Measurements from ENCODE around the gene DNAL4.

The DNAL4 gene

DNA sequence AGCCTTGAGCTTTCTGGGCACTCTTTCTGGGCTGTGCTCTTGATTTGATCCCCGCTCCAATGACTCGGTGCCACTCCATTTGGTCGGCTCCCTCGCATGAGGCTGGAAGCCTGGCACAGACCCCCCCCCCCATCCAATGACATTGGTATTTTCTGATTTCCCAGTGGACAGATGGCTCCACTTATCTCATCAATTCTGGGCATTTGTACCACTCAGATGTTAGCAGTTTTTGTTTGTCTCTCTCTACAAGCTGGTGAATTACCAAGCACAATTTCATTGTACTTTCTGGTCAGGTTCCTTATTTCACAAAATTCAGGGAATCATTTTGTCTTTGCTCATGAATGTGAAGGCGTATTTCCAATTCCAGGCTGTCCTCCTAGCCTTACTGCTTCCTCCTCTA, 9.1 kb downstream of the DNAL4 start:
- in situ Hi-C loops (cut with HindIII; ENCODE audit: low sequenced_read_pairs) = no loop called here
- H3K4me3 ChIP-seq (ENCODE audit: low read depth, low read length) = no peak overlapping the region
- TF ChIP-seq, protein P1, sequence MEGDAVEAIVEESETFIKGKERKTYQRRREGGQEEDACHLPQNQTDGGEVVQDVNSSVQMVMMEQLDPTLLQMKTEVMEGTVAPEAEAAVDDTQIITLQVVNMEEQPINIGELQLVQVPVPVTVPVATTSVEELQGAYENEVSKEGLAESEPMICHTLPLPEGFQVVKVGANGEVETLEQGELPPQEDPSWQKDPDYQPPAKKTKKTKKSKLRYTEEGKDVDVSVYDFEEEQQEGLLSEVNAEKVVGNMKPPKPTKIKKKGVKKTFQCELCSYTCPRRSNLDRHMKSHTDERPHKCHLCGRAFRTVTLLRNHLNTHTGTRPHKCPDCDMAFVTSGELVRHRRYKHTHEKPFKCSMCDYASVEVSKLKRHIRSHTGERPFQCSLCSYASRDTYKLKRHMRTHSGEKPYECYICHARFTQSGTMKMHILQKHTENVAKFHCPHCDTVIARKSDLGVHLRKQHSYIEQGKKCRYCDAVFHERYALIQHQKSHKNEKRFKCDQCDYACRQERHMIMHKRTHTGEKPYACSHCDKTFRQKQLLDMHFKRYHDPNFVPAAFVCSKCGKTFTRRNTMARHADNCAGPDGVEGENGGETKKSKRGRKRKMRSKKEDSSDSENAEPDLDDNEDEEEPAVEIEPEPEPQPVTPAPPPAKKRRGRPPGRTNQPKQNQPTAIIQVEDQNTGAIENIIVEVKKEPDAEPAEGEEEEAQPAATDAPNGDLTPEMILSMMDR (IDR thresholded peaks at IDR 0.05; ENCODE audit: low read depth, low read length, missing control alignments) = no peak

DNA sequence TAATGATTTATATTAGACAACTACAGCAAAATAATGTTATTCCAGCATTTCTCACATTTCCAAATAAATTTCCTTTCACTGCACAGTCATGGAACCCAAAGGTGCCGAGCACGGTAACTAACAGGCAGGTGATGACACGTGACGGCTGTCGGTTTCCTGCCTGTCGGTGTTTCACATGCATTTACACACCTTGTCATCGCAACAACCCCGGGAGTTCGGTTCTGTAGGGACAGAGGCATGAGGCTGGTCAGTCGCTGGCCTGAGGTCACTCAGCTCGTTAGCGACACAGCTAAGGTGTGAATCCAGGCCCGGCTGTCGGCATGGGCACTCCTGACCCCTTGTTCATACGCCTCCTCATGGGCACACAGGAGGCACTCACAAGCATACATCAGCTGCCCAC, 9.9 kb downstream of the DNAL4 start:
- no peak for DNase-seq (ENCODE audit: low read depth)
- TF ChIP-seq, protein P1 (IDR thresholded peaks at IDR 0.05; ENCODE audit: low read depth, low read length, missing control alignments) = no peak
- H3K4me3 ChIP-seq (ENCODE audit: low read depth, low read length) = no peak overlapping the region
- in situ Hi-C loops (cut with HindIII; ENCODE audit: low sequenced_read_pairs) = no loop called here

More for the DNA sequence above, 9.1 kb downstream of the DNAL4 start:
- no peak for DNase-seq (ENCODE audit: low read depth)

DNA sequence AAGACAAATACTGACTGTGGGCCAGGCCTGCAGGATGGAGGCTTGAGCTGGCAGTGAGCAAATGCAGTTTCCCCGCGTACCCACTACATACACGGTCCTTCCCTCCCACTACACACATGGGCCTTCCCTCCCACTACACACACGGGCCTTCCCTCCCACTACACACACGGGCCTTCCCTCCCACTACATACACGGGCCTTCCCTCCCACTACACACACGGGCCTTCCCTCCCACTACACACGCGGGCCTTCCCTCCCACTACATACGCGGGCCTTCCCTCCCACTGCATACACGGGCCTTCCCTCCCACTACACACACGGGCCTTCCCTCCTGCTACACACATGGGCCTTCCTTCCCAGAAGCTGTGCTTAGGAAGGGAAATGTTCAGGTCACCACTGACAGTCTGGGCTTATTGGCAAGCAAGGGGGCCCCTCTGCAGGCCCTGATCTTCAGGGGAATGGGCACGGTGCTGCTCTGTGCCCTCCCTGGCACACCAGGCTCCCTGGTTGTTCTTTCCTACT, 10.8 kb downstream of the DNAL4 start:
- no peak overlapping the region for H3K4me3 ChIP-seq (ENCODE audit: low read depth, low read length)
- DNase-seq (ENCODE audit: low read depth) = no peak
- TF ChIP-seq, protein P1 (IDR thresholded peaks at IDR 0.05; ENCODE audit: low read depth, low read length, missing control alignments) = no peak
- in situ Hi-C loops (cut with HindIII; ENCODE audit: low sequenced_read_pairs) = no loop called here

DNA sequence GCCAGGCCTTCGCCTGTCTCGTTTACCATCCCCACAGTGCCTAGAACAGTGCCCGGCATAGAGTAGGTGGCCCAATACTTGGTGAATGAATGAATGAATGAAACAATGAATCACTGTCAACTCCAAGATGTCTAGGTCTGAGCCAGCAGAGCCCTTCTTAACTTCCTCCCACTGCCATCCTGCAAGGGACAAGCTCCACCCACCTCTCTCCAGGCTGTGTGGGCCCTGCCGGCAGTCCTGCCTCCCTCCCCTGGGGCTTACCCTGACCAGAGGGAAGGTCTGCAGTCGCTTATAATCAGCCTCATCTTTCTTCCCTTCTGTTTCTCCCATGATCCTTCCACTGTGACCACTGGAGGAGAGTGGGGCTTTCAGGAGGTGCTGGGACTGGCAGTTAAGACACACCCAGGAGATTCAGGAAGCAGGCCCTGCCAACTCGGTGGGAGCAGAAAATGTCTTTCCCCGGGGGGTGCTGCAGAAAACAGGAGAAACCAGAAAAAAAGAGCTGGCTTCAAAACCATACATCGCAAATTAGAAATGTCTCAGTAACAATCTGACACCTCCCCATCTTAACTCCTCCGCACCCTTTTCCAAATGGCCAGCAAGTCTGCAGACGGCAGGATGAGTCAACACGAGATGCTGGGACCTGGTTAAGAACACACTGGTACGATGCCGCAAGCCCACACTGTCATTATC, 11.4 kb downstream of the DNAL4 start:
- in situ Hi-C loops (cut with HindIII; ENCODE audit: low sequenced_read_pairs) = no loop called here
- no peak for DNase-seq (ENCODE audit: low read depth)
- TF ChIP-seq, protein P1 (IDR thresholded peaks at IDR 0.05; ENCODE audit: low read depth, low read length, missing control alignments) = no peak
- H3K4me3 ChIP-seq (ENCODE audit: low read depth, low read length) = no peak overlapping the region

DNA sequence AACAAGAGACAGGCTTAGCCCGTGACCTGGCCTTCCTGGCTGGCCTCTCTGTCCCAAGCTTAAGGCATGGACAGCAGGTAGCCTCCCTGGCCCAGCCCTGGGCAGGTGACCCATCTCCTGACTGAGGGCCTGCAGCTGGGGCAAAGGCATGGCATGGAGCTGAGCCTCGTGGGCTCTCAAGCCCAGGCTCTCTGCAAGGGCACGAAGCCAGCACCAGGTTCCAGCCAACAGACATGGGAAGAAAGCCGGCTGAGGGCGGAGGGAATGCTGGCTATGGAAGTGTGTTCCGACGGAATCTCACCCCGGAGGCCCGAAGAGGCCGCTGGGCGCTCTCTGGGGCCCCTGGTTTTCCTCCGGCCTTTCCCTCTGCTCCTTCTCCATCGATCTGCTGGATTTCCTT, 12.9 kb downstream of the DNAL4 start:
- TF ChIP-seq, protein P1 (IDR thresholded peaks at IDR 0.05; ENCODE audit: low read depth, low read length, missing control alignments) = no peak
- in situ Hi-C loops (cut with HindIII; ENCODE audit: low sequenced_read_pairs) = no loop called here
- DNase-seq (ENCODE audit: low read depth) = no peak
- no peak overlapping the region for H3K4me3 ChIP-seq (ENCODE audit: low read depth, low read length)

DNA sequence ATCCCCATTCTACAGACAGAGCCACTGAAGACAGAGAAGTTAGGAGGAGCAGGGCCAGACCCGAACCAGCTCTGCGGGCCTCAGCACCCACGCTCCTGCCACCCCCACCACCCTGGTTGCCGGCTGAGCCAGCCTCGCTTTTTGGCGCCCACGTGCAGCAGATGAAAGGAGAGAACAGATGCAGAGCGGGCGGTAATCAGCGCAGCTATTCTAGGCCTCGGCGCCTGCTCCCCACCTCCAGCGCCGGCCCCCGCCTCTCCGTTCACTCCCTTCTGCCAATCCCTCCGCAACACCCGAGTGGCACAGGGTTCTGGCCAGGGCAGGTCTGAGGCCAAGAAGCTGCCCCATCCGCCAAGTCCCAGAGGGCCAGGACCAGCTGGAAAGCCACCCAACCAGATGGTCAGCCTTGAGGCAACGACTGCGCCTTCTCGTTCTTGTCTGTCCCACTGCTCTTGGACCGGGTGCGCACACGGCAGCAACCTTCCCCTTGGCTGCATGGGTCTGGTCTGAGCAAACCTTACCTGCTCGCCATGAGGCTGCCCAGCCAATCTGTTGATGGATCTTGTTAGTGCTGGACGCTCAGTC, 16.8 kb downstream of the DNAL4 start:
- in situ Hi-C loops (cut with HindIII; ENCODE audit: low sequenced_read_pairs) = no loop called here
- no peak overlapping the region for H3K4me3 ChIP-seq (ENCODE audit: low read depth, low read length)
- TF ChIP-seq, protein P1 (IDR thresholded peaks at IDR 0.05; ENCODE audit: low read depth, low read length, missing control alignments) = no peak
- DNase-seq (ENCODE audit: low read depth) = no peak
